Uterus (tissue), 2 donors: ENCODE measurements around the gene RUNX1.

Experiments
- POLR2A ChIP-seq, 2 donors: fragments of 450-650 bp; IDR thresholded peaks; one replicate each; pipeline ENCODE4 v1.6.1; 2016; ENCODE audit warnings: antibody characterized with exemption in 2 of 2, mild to moderate bottlenecking in 1 of 2, moderate library complexity in 1 of 2
- TF ChIP-seq, protein P1 (sequence below), 4 experiments: fragments of 200-600 bp in 2 of 4; fragments of 450-650 bp in 2 of 4; sonication (generic) in 2 of 4; IDR thresholded peaks; one replicate each; pipeline ENCODE4 v1.5.1; 2016 to 2019; ENCODE audit warnings: antibody characterized with exemption in 4 of 4, mild to moderate bottlenecking in 2 of 4, moderate library complexity in 1 of 4

DNA sequence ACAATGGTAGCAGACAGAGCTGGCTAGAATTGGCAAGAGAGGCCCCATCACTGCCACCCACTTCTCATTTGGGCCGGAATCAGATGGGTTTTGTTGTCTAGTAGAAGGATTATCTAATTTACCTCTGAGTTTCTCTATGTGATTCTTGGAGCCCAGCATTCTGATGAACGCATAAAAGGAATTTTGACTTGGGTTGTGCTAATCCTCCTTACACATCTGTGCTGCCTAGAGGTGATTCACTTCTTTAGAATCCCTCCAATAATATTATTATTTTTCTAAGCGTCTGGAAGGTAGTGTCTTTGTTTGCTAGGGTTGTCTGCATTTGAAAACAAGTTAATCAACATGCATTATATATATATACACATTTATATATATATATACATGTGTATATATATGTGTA, 118.1 kb downstream of the RUNX1 start:
- TF ChIP-seq, protein P1, sequence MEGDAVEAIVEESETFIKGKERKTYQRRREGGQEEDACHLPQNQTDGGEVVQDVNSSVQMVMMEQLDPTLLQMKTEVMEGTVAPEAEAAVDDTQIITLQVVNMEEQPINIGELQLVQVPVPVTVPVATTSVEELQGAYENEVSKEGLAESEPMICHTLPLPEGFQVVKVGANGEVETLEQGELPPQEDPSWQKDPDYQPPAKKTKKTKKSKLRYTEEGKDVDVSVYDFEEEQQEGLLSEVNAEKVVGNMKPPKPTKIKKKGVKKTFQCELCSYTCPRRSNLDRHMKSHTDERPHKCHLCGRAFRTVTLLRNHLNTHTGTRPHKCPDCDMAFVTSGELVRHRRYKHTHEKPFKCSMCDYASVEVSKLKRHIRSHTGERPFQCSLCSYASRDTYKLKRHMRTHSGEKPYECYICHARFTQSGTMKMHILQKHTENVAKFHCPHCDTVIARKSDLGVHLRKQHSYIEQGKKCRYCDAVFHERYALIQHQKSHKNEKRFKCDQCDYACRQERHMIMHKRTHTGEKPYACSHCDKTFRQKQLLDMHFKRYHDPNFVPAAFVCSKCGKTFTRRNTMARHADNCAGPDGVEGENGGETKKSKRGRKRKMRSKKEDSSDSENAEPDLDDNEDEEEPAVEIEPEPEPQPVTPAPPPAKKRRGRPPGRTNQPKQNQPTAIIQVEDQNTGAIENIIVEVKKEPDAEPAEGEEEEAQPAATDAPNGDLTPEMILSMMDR (IDR thresholded peaks at IDR 0.05), result no peak
- no peak for TF ChIP-seq POLR2A (IDR thresholded peaks at IDR 0.05)
